K562 (cell line): Measurements from ENCODE around the gene HHIPL1. TPM values are rescaled to one million over a fixed set of nuclear protein-coding genes. Genes with fewer than 3 reads are reported as not detected.

Source experiments
- ATAC-seq: fragments of 200-7000 bp; cut with Tn5 transposase; 3 replicates; pipeline ENCODE4 v1.9.1; 2020; ENCODE audit warnings: moderate library complexity
- BruUV-seq: library from RNA; stranded (reverse); fragments of 400-500 nt; replicated peaks from 2 replicates; lab custom pipeline; 2021; lab: Mats Ljungman, UMichigan
- CTCF ChIA-PET: fragments of 300-600 bp; formaldehyde crosslinking; extraction: SDS; loops from one replicate; lab custom pipeline; 2021; ENCODE audit warnings: low intra/inter-chr PET ratio; lab: Yijun Ruan, JAX
- POLR2A ChIA-PET: fragments of 300-600, 350-650 bp; sonication (Branson Sonifier 250); formaldehyde crosslinking; extraction: SDS; loops from one replicate; lab custom pipeline; 2021; ENCODE audit warnings: antibody characterized with exemption, inconsistent platforms; lab: Yijun Ruan, JAX
- DNase-seq, 4 experiments: peaks; one replicate each; pipeline versions ENCODE4 v3.0.0 to v3.0.0-alpha.2; 2011 to 2018; ENCODE audit warnings: low spot score in 3 of 4, mixed read lengths in 3 of 4; ENCODE audit errors: extremely low read depth in 1 of 4
- FAIRE-seq: peaks from 2 replicates; lab custom pipeline; 2011; peaks lifted over from hg19 to GRCh38; lab: Jason Lieb, UNC
- H2AFZ ChIP-seq: 2 replicates; pipeline ENCODE4 v1.6.0; 2011; ENCODE audit warnings: low read depth, low read length, control low read depth, inconsistent platforms
- H3K27ac ChIP-seq: fragments of 200-600 bp; 3 replicates; pipeline ENCODE4 v1.8.0; 2011; ENCODE audit warnings: low read depth, mild to moderate bottlenecking, control low read depth, inconsistent platforms, low read length, moderate library complexity, mixed read lengths; ENCODE audit errors: extremely low read depth
- H3K27me3 ChIP-seq, 2 experiments: fragments of 300-600 bp in 1 of 2; 2 replicates in 1 of 2; 3 replicates in 1 of 2; pipeline versions ENCODE4 v1.6.0 to v1.8.0; 2011; ENCODE audit warnings: inconsistent platforms in 2 of 2, low read length in 2 of 2, mild to moderate bottlenecking in 1 of 2, mixed read lengths in 1 of 2, moderate library complexity in 1 of 2; ENCODE audit not compliant: control insufficient read depth in 2 of 2, insufficient read depth in 2 of 2
- H3K36me3 ChIP-seq: fragments of 300-600 bp; 3 replicates; pipeline ENCODE4 v1.8.0; 2011; ENCODE audit warnings: mild to moderate bottlenecking, low read length, inconsistent platforms; ENCODE audit not compliant: control insufficient read depth, insufficient read depth
- H3K4me1 ChIP-seq, 2 experiments: fragments of 200-600 bp in 1 of 2; replicated peaks in 1 of 2; 2 replicates in 1 of 2; 3 replicates in 1 of 2; pipeline versions ENCODE4 v1.5.1 to v1.8.0; 2011; ENCODE audit warnings: inconsistent platforms in 2 of 2, low read length in 2 of 2, mild to moderate bottlenecking in 1 of 2, mixed read lengths in 1 of 2, moderate library complexity in 1 of 2; ENCODE audit not compliant: control insufficient read depth in 2 of 2, insufficient read depth in 2 of 2
- H3K4me2 ChIP-seq: 2 replicates; pipeline ENCODE4 v1.6.1; 2011; ENCODE audit warnings: low read length, control low read depth, inconsistent platforms, mixed read lengths; ENCODE audit not compliant: insufficient read depth
- H3K4me3 ChIP-seq: fragments of 200-600 bp; sonication (generic), shearing (Covaris generic); 2 replicates; pipeline ENCODE4 v1.5.1; 2016; ENCODE audit warnings: control low read depth, inconsistent platforms
- H3K79me2 ChIP-seq: fragments of 200-600 bp; 3 replicates; pipeline ENCODE4 v1.8.0; 2011; ENCODE audit warnings: low read length, inconsistent platforms; ENCODE audit not compliant: control insufficient read depth, insufficient read depth
- H3K9ac ChIP-seq, 2 experiments: 2 replicates each; pipeline versions ENCODE4 v1.6.0 to v1.6.1; 2011; ENCODE audit warnings: low read depth in 2 of 2, low read length in 2 of 2, control low read depth in 1 of 2, inconsistent platforms in 1 of 2, mild to moderate bottlenecking in 1 of 2, mixed read lengths in 1 of 2; ENCODE audit not compliant: insufficient read depth in 1 of 2
- H3K9me1 ChIP-seq: one replicate; pipeline ENCODE4 v1.6.0; 2011; ENCODE audit warnings: inconsistent platforms, mild to moderate bottlenecking, low read length, moderate library complexity; ENCODE audit not compliant: control insufficient read depth, insufficient read depth
- H3K9me3 ChIP-seq: replicated peaks from 2 replicates; pipeline ENCODE4 v1.5.1; 2011; ENCODE audit warnings: low read depth, low read length, inconsistent platforms; ENCODE audit not compliant: control insufficient read depth, insufficient read depth
- H4K20me1 ChIP-seq: replicated peaks from 2 replicates; pipeline ENCODE4 v1.6.1; 2011; ENCODE audit warnings: low read length, inconsistent platforms, mixed read lengths; ENCODE audit not compliant: control insufficient read depth, insufficient read depth
- CGGBP1 ChIP-seq: fragments of 250-450 bp; sonication (Bioruptor Pico); IDR thresholded peaks from 2 replicates; pipeline ENCODE4 v1.9.0; 2021; ENCODE audit warnings: mild to moderate bottlenecking
- HDAC6 ChIP-seq: IDR thresholded peaks from 2 replicates; pipeline ENCODE4 v1.6.1; 2012; ENCODE audit warnings: low read depth, mild to moderate bottlenecking, control low read depth, inconsistent platforms, low read length, moderate library complexity
- MAX ChIP-seq: sonication (generic); formaldehyde crosslinking; IDR thresholded peaks from 2 replicates; pipeline ENCODE4 v1.9.0; 2022; ENCODE audit warnings: mild to moderate bottlenecking, missing genetic modification reagents
- MTA2 ChIP-seq: fragments of 450-650 bp; IDR thresholded peaks from 2 replicates; pipeline ENCODE4 v1.6.1; 2016; ENCODE audit warnings: low read depth
- PHTF2 ChIP-seq: fragments of 250-450 bp; sonication (Bioruptor Pico); IDR thresholded peaks from 2 replicates; pipeline ENCODE4 v1.5.0; 2021; ENCODE audit warnings: mild to moderate bottlenecking
- SFPQ ChIP-seq: fragments of 200-400 bp; formaldehyde crosslinking; IDR thresholded peaks from 2 replicates; pipeline ENCODE4 v1.6.1; 2017; ENCODE audit warnings: mild to moderate bottlenecking, low read depth, low read length, moderate library complexity
- VEZF1 ChIP-seq: fragments of 200-800 bp; sonication (Bioruptor generic); IDR thresholded peaks from 2 replicates; pipeline ENCODE4 v1.6.1; 2017; ENCODE audit warnings: missing genetic modification characterization, missing compliant biosample characterization
- ZBTB1 ChIP-seq: sonication (generic); formaldehyde crosslinking; IDR thresholded peaks from 2 replicates; pipeline ENCODE4 v1.8.1; 2023; ENCODE audit warnings: missing genetic modification reagents, low read depth, mild to moderate bottlenecking, borderline replicate concordance
- ZNF274 ChIP-seq: IDR thresholded peaks from 2 replicates; pipeline ENCODE4 v1.6.1; 2011; ENCODE audit warnings: low read depth, mild to moderate bottlenecking, low read length, moderate library complexity, borderline replicate concordance
- ZNF77 ChIP-seq: fragments of 250-450 bp; sonication (Bioruptor Pico); IDR thresholded peaks from 2 replicates; pipeline ENCODE4 v1.5.0; 2020
- ZZZ3 ChIP-seq: fragments of 450-650 bp; IDR thresholded peaks from 2 replicates; pipeline ENCODE4 v1.6.1; 2016; ENCODE audit warnings: antibody characterized with exemption, mild to moderate bottlenecking, moderate library complexity
- WGBS: fragments of 100-300 bp; shearing (Covaris generic); methylation state at CpG from one replicate; pipeline ENCODE4 v1.1.6; 2016; ENCODE audit warnings: low coverage, mixed read lengths; ENCODE audit not compliant: insufficient coverage; ENCODE audit errors: missing lambda C conversion rate; 5-methylcytosine and 5-hydroxymethylcytosine counted together
- in situ Hi-C: fragments of 300-500 bp; cut with MboI; formaldehyde crosslinking; loops from 4 replicates; pipeline ENCODE4 v1.15.0; 2018; ENCODE audit warnings: inconsistent platforms, mixed read lengths
- intact Hi-C: fragments of 100-400 bp; cut with micrococcal nuclease; formaldehyde crosslinking; loops from 2 replicates; pipeline ENCODE4 v1.14.2; 2022
- polyA plus RNA-seq, 8 experiments: library from polyadenylated mRNA; depleted of rRNA in 4 of 8; stranded (reverse) in 5 of 8; unstranded in 3 of 8; fragments of >200 nt; fragmentation: Nextera tagmentation in 2 of 8; fragmentation: Illumina TruSeq in 1 of 8; extraction: Ambion mirVana in 2 of 8; extraction: Trizol in 1 of 8; gene quantifications; 2 replicates each; pipeline versions ENCODE4 v1.2.1 to v1.2.3, GENCODE V29; 2011 to 2014; ENCODE audit warnings: inconsistent platforms in 1 of 8, missing spikeins in 1 of 8
- total RNA-seq, 7 experiments: library from RNA; depleted of rRNA in 6 of 7; stranded (reverse); fragments of >200 nt in 6 of 7; fragmentation: Illumina TruSeq in 2 of 7; extraction: Trizol in 2 of 7; gene quantifications; 2 replicates each; pipeline versions ENCODE4 v1.2.1 to v1.2.3, GENCODE V29; 2011 to 2021; ENCODE audit warnings: low replicate concordance in 1 of 7

Gene HHIPL1
- total and polyA plus RNA-seq, 9 of the 15 experiments (the other 6 are each of a cell fraction or from before 2014, with no cell fraction given): not detected

GRCh38 chr14:99666533-99666932 is 21.6 kb downstream of the HHIPL1 start:
- WGBS: 4% methylated on average over 3 of the region's 6 CpGs
- intact Hi-C loops: no loop called here
- BruUV-seq: no TSS peak
- ChIA-PET CTCF (no interaction called here), POLR2A (no interaction called here)
- no peak overlapping the region for H2AFZ ChIP-seq
- H3K4me1 ChIP-seq: peaks cover 0 to 6% of the 10 kb centered on the region in 2 experiments; a peak in 2 of 5 replicates
- H3K4me3 ChIP-seq: no peak overlapping the region
- no peak overlapping the region for H3K9ac ChIP-seq
- H3K4me2 ChIP-seq: no peak overlapping the region
- no peaks in the 10 kb centered on the region for H3K36me3 ChIP-seq
- H3K27ac ChIP-seq: no peak overlapping the region
- in situ Hi-C loops: no loop called here
- peaks cover 4 to 51% of the 10 kb centered on the region in 2 experiments; a peak in 3 of 5 replicates for H3K27me3 ChIP-seq
- TF ChIP-seq ZNF77 (no peak), HDAC6 (no peak), SFPQ (no peak)
- no peaks in the 10 kb centered on the region for H3K79me2 ChIP-seq
- no peaks in the 10 kb centered on the region for H3K9me1 ChIP-seq
- FAIRE-seq: no peak
- no peaks in the 10 kb centered on the region for H3K9me3 ChIP-seq
- no peak for DNase-seq
- ATAC-seq: no peak
- no peaks in the 10 kb centered on the region; the same call in 1 of the 2 replicates for H4K20me1 ChIP-seq

- intact Hi-C loops (no loop called here), in situ Hi-C loops (no loop called here)
- no peak for ATAC-seq
- TF ChIP-seq ZNF274 (no peak), CGGBP1 (CRISPR knock-in tag) (no peak), VEZF1 (no peak), ZZZ3 (no peak), PHTF2 (CRISPR knock-in tag) (no peak), MAX (CRISPR knock-in tag) (no peak), ZBTB1 (CRISPR knock-in tag) (no peak), MTA2 (no peak)
- no peak overlapping the region for H3K9ac ChIP-seq
- no peak for FAIRE-seq
- H3K27ac ChIP-seq: no peak overlapping the region
- ChIA-PET CTCF (no interaction called here), POLR2A (interaction anchor here (0.6 kb wide), 1 partner anchor 66 kb away, joined by 3 read pairs; no protein-coding TSS in a partner anchor)
- peaks cover 0 to 6% of the 10 kb centered on the region in 2 experiments; a peak in 2 of 5 replicates for H3K4me1 ChIP-seq
- H3K9me1 ChIP-seq: no peaks in the 10 kb centered on the region
- peaks cover 4 to 51% of the 10 kb centered on the region in 2 experiments; a peak in 3 of 5 replicates for H3K27me3 ChIP-seq
- no peak overlapping the region for H2AFZ ChIP-seq
- H3K79me2 ChIP-seq: no peaks in the 10 kb centered on the region
- no peaks in the 10 kb centered on the region; the same call in 1 of the 2 replicates for H4K20me1 ChIP-seq
- no peak overlapping the region for H3K4me2 ChIP-seq
- no peaks in the 10 kb centered on the region for H3K9me3 ChIP-seq
- BruUV-seq: no TSS peak
- WGBS: 0% methylated on average over 2 of the region's 2 CpGs
- no peak for DNase-seq
- H3K4me3 ChIP-seq: no peak overlapping the region
- no peaks in the 10 kb centered on the region for H3K36me3 ChIP-seq
These were observed 22.1 kb downstream of the HHIPL1 start for GRCh38 chr14:99667045-99667444.
